HepG2 (cell line): ENCODE measurements around the gene BCAS3. TPM values are rescaled to one million over a fixed set of nuclear protein-coding genes. Genes with fewer than 3 reads are reported as not detected.

Experiments
- ATAC-seq: fragments of 200-7000 bp; cut with Tn5 transposase; 3 replicates; pipeline ENCODE4 v1.9.1; 2020; ENCODE audit warnings: mild to moderate bottlenecking, moderate library complexity
- BruUV-seq: library from RNA; stranded (reverse); fragments of 400-500 nt; replicated peaks from 2 replicates; lab custom pipeline; 2021; lab: Mats Ljungman, UMichigan
- CTCF ChIA-PET: fragments of 300-600 bp; formaldehyde crosslinking; extraction: SDS; loops from one replicate; lab custom pipeline; 2021; ENCODE audit warnings: low total read pairs, inconsistent platforms, low intra/inter-chr PET ratio; lab: Yijun Ruan, JAX
- POLR2A ChIA-PET: fragments of 350-600 bp; sonication (Branson Sonifier 250); formaldehyde crosslinking; loops from one replicate; lab custom pipeline; 2020; ENCODE audit warnings: antibody characterized with exemption, inconsistent platforms; lab: Yijun Ruan, JAX
- DNase-seq: peaks from one replicate; pipeline ENCODE4 v3.0.0-alpha.2; 2015; ENCODE audit warnings: low spot score
- FAIRE-seq: peaks from 3 replicates; lab custom pipeline; 2011; peaks lifted over from hg19 to GRCh38; lab: Jason Lieb, UNC
- H2AFZ ChIP-seq: one replicate; pipeline ENCODE4 v1.6.1; 2011; ENCODE audit warnings: low read length, inconsistent platforms
- H3K27ac ChIP-seq: fragments of 300-600 bp; 3 replicates; pipeline ENCODE4 v1.8.0; 2011; ENCODE audit warnings: mixed run types, mild to moderate bottlenecking, mixed read lengths, low read length, inconsistent platforms; ENCODE audit not compliant: insufficient read depth; ENCODE audit errors: extremely low read length
- H3K27me3 ChIP-seq, 2 experiments: fragments of 200-600 bp in 1 of 2; 2 replicates in 1 of 2; 3 replicates in 1 of 2; pipeline versions ENCODE4 v1.6.0 to v1.8.0; 2011; ENCODE audit warnings: low read length in 2 of 2, mild to moderate bottlenecking in 2 of 2, moderate library complexity in 2 of 2, inconsistent platforms in 1 of 2; ENCODE audit not compliant: insufficient read depth in 2 of 2, control insufficient read depth in 1 of 2
- H3K36me3 ChIP-seq, 2 experiments: fragments of 200-600 bp in 1 of 2; replicated peaks in 1 of 2; 2 replicates in 1 of 2; 3 replicates in 1 of 2; pipeline versions ENCODE4 v1.5.1 to v1.8.0; 2011; ENCODE audit warnings: low read length in 2 of 2, inconsistent platforms in 1 of 2; ENCODE audit not compliant: insufficient read depth in 2 of 2, control insufficient read depth in 1 of 2
- H3K4me1 ChIP-seq: 2 replicates; pipeline ENCODE4 v1.5.1; 2012; ENCODE audit warnings: low read length, inconsistent platforms; ENCODE audit not compliant: insufficient read depth
- H3K4me2 ChIP-seq: 2 replicates; pipeline ENCODE4 v1.6.0; 2011; ENCODE audit warnings: low read depth, low read length, inconsistent platforms
- H3K4me3 ChIP-seq, 3 experiments: fragments of 200-600 bp in 1 of 3; sonication (generic), shearing (Covaris generic) in 1 of 3; replicated peaks in 1 of 3; 2 replicates each; pipeline ENCODE4 v1.5.1; 2011 to 2016; ENCODE audit warnings: low read length in 3 of 3, inconsistent platforms in 2 of 3, low read depth in 2 of 3, mild to moderate bottlenecking in 2 of 3, control low read depth in 1 of 3, mixed read lengths in 1 of 3; ENCODE audit not compliant: insufficient read depth in 1 of 3
- H3K79me2 ChIP-seq: one replicate; pipeline ENCODE4 v1.6.1; 2011; ENCODE audit warnings: low read length, inconsistent platforms; ENCODE audit not compliant: insufficient read depth
- H3K9ac ChIP-seq: 2 replicates; pipeline ENCODE4 v1.6.0; 2011; ENCODE audit warnings: mild to moderate bottlenecking, low read depth, low read length, inconsistent platforms; ENCODE audit not compliant: insufficient read depth
- H3K9me3 ChIP-seq: 2 replicates; pipeline ENCODE4 v1.5.1; 2012; ENCODE audit warnings: mild to moderate bottlenecking, low read length
- H4K20me1 ChIP-seq: 2 replicates; pipeline ENCODE4 v1.6.0; 2011; ENCODE audit warnings: inconsistent platforms, mild to moderate bottlenecking, low read length, moderate library complexity; ENCODE audit not compliant: insufficient read depth
- AKAP8 ChIP-seq: sonication (generic); formaldehyde crosslinking; IDR thresholded peaks from 2 replicates; pipeline ENCODE4 v1.5.1; 2020; ENCODE audit warnings: mild to moderate bottlenecking, missing genetic modification reagents
- HDAC6 ChIP-seq: fragments of 200-600 bp; sonication (generic); IDR thresholded peaks from 2 replicates; pipeline ENCODE4 v1.7.0; 2017; ENCODE audit warnings: mild to moderate bottlenecking, antibody characterized with exemption, low read length, low read depth
- NCOA5 ChIP-seq: sonication (generic); formaldehyde crosslinking; IDR thresholded peaks from 2 replicates; pipeline ENCODE4 v1.4.0; 2020; ENCODE audit warnings: missing genetic modification reagents
- SAP130 ChIP-seq: IDR thresholded peaks from 2 replicates; pipeline ENCODE4 v1.6.1; 2016; ENCODE audit warnings: low read depth
- TBX3 ChIP-seq: fragments of 450-650 bp; IDR thresholded peaks from 2 replicates; pipeline ENCODE4 v1.6.1; 2017; ENCODE audit warnings: antibody characterized with exemption, mild to moderate bottlenecking, inconsistent platforms, borderline replicate concordance
- ZNF607 ChIP-seq: sonication (generic); formaldehyde crosslinking; IDR thresholded peaks from 2 replicates; pipeline ENCODE4 v1.5.1; 2020; ENCODE audit warnings: missing genetic modification reagents, mild to moderate bottlenecking, borderline replicate concordance
- ZNF7 ChIP-seq: IDR thresholded peaks from 2 replicates; pipeline ENCODE4 v1.6.1; 2016; ENCODE audit warnings: missing biosample characterization, missing genetic modification reagents
- ZSCAN30 ChIP-seq: sonication (generic); formaldehyde crosslinking; IDR thresholded peaks from 2 replicates; pipeline ENCODE4 v1.5.0; 2020; ENCODE audit warnings: mild to moderate bottlenecking, missing genetic modification reagents
- WGBS: methylation state at CpG from one replicate; pipeline ENCODE4 v1.1.6; 2017; ENCODE audit warnings: low lambda C conversion rate; 5-methylcytosine and 5-hydroxymethylcytosine counted together
- in situ Hi-C: cut with HindIII; loops from 2 replicates; pipeline ENCODE4 v1.10.0; 2017; ENCODE audit warnings: low pct_unique_long_range_greater_than_20kb; ENCODE audit not compliant: extremely low pct_ligation_motif_present
- intact Hi-C: fragments of 100-400 bp; cut with micrococcal nuclease; formaldehyde crosslinking; loops from one replicate; pipeline ENCODE4 v1.10.0; 2022; ENCODE audit not compliant: unreplicated experiment
- polyA plus RNA-seq, 8 experiments: library from polyadenylated mRNA; depleted of rRNA in 3 of 8; stranded (reverse) in 7 of 8; unstranded in 1 of 8; fragments of >200 nt; fragmentation: Illumina TruSeq in 4 of 8; extraction: Trizol in 4 of 8; gene quantifications; 2 replicates each; pipeline versions ENCODE4 v1.2.1 to v1.2.3, GENCODE V29; 2011 to 2016; ENCODE audit warnings: low read depth in 4 of 8, missing spikeins in 1 of 8, mixed read lengths in 1 of 8; ENCODE audit not compliant: insufficient read depth in 1 of 8
- total RNA-seq, 5 experiments: library from RNA; depleted of rRNA; stranded (reverse); fragments of >200 nt; fragmentation: Illumina TruSeq; extraction: Trizol; gene quantifications; 2 replicates each; pipeline ENCODE4 v1.2.3, GENCODE V29; 2016; ENCODE audit warnings: low read depth in 1 of 5
- TF ChIP-seq, protein P1 (sequence below): sonication (generic); formaldehyde crosslinking; IDR thresholded peaks from 2 replicates; pipeline ENCODE4 v1.5.0; 2020; ENCODE audit warnings: missing genetic modification reagents, mild to moderate bottlenecking, borderline replicate concordance
- TF ChIP-seq, protein P2 (sequence below): sonication (generic); formaldehyde crosslinking; IDR thresholded peaks from 2 replicates; pipeline ENCODE4 v1.4.0; 2020; ENCODE audit warnings: missing genetic modification reagents, borderline replicate concordance
- TF ChIP-seq, protein P3 (sequence below): sonication (generic); formaldehyde crosslinking; IDR thresholded peaks from 2 replicates; pipeline ENCODE4 v1.4.0; 2020; ENCODE audit warnings: mild to moderate bottlenecking, low read depth, missing genetic modification reagents
- TF ChIP-seq, protein P4 (sequence below): sonication (generic); formaldehyde crosslinking; IDR thresholded peaks from 2 replicates; pipeline ENCODE4 v1.5.0; 2020; ENCODE audit warnings: missing genetic modification reagents, mild to moderate bottlenecking, borderline replicate concordance
- TF ChIP-seq, protein P5 (sequence below): sonication (generic); formaldehyde crosslinking; conservative IDR thresholded peaks from 2 replicates; pipeline ENCODE4 v1.4.0; 2020; ENCODE audit warnings: missing genetic modification reagents

Gene BCAS3
- total and polyA plus RNA-seq, 2 of the 13 experiments (the other 11 are each of a cell fraction or from before 2014, with no cell fraction given): 10.7 to 11.2 TPM

DNA sequence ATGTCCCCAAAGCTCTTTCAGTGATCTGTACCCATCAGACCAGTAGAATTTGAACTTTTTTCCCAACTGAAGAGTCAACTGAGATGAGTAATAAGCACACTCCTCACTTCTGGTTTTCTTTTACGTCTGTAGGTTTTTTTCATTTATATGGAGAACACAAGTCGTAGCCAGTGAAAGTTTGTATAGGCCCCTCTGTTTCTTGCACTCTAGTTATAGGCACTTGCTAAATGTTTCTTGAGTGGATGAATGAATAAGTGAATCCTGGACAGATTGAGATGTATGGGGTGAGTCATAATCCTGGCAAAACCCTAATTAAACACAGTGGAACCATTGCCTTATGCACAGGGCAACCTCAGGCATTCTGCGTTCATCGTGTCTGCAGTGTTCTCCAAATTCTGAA is 528.3 kb downstream of the BCAS3 start:
- CTCF ChIA-PET: no interaction called here
- Histone ChIP-seq H3K9me3 (no peaks in the 10 kb centered on the region), H3K4me3 (no peak overlapping the region), H2AFZ (no peak overlapping the region), H3K4me1 (peaks cover 19% of the 10 kb centered on the region), H3K27me3 (no peaks in the 10 kb centered on the region), H3K36me3 (no peaks in the 10 kb centered on the region), H3K9ac (no peak overlapping the region), H3K4me2 (no peak overlapping the region), H4K20me1 (no peaks in the 10 kb centered on the region), H3K79me2 (no peaks in the 10 kb centered on the region), H3K27ac (no peak overlapping the region)
- intact Hi-C loops: no loop called here
- DNase-seq (no peak), ATAC-seq (no peak), FAIRE-seq (no peak)
- in situ Hi-C loops: no loop called here
- no TSS peak for BruUV-seq
- WGBS: 87% methylated on average over 4 of the region's 4 CpGs
- POLR2A ChIA-PET: no interaction called here
- TF ChIP-seq, protein P1, sequence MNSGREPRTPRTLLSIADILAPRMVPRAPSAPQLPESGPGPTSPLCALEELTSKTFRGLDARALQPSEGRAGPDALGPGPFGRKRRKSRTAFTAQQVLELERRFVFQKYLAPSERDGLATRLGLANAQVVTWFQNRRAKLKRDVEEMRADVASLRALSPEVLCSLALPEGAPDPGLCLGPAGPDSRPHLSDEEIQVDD: no peak
- TF ChIP-seq TBX3 (no peak), AKAP8 (CRISPR knock-in tag) (no peak), ZNF7 (CRISPR knock-in tag) (no peak), SAP130 (CRISPR knock-in tag) (no peak), ZSCAN30 (CRISPR knock-in tag) (no peak), HDAC6 (no peak), ZNF607 (no peak), NCOA5 (no peak)
- TF ChIP-seq, protein P2, sequence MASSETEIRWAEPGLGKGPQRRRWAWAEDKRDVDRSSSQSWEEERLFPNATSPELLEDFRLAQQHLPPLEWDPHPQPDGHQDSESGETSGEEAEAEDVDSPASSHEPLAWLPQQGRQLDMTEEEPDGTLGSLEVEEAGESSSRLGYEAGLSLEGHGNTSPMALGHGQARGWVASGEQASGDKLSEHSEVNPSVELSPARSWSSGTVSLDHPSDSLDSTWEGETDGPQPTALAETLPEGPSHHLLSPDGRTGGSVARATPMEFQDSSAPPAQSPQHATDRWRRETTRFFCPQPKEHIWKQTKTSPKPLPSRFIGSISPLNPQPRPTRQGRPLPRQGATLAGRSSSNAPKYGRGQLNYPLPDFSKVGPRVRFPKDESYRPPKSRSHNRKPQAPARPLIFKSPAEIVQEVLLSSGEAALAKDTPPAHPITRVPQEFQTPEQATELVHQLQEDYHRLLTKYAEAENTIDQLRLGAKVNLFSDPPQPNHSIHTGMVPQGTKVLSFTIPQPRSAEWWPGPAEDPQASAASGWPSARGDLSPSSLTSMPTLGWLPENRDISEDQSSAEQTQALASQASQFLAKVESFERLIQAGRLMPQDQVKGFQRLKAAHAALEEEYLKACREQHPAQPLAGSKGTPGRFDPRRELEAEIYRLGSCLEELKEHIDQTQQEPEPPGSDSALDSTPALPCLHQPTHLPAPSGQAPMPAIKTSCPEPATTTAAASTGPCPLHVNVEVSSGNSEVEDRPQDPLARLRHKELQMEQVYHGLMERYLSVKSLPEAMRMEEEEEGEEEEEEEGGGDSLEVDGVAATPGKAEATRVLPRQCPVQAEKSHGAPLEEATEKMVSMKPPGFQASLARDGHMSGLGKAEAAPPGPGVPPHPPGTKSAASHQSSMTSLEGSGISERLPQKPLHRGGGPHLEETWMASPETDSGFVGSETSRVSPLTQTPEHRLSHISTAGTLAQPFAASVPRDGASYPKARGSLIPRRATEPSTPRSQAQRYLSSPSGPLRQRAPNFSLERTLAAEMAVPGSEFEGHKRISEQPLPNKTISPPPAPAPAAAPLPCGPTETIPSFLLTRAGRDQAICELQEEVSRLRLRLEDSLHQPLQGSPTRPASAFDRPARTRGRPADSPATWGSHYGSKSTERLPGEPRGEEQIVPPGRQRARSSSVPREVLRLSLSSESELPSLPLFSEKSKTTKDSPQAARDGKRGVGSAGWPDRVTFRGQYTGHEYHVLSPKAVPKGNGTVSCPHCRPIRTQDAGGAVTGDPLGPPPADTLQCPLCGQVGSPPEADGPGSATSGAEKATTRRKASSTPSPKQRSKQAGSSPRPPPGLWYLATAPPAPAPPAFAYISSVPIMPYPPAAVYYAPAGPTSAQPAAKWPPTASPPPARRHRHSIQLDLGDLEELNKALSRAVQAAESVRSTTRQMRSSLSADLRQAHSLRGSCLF (CRISPR knock-in tag): no peak
- TF ChIP-seq, protein P3, sequence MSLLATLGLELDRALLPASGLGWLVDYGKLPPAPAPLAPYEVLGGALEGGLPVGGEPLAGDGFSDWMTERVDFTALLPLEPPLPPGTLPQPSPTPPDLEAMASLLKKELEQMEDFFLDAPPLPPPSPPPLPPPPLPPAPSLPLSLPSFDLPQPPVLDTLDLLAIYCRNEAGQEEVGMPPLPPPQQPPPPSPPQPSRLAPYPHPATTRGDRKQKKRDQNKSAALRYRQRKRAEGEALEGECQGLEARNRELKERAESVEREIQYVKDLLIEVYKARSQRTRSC (CRISPR knock-in tag): no peak
- TF ChIP-seq, protein P4, sequence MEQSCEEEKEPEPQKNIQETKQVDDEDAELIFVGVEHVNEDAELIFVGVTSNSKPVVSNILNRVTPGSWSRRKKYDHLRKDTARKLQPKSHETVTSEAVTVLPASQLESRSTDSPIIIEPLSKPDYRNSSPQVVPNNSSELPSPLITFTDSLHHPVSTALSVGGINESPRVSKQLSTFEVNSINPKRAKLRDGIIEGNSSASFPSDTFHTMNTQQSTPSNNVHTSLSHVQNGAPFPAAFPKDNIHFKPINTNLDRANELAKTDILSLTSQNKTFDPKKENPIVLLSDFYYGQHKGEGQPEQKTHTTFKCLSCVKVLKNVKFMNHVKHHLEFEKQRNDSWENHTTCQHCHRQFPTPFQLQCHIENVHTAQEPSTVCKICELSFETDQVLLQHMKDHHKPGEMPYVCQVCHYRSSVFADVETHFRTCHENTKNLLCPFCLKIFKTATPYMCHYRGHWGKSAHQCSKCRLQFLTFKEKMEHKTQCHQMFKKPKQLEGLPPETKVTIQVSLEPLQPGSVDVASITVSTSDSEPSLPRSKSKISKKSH (CRISPR knock-in tag): no peak
- TF ChIP-seq, protein P5, sequence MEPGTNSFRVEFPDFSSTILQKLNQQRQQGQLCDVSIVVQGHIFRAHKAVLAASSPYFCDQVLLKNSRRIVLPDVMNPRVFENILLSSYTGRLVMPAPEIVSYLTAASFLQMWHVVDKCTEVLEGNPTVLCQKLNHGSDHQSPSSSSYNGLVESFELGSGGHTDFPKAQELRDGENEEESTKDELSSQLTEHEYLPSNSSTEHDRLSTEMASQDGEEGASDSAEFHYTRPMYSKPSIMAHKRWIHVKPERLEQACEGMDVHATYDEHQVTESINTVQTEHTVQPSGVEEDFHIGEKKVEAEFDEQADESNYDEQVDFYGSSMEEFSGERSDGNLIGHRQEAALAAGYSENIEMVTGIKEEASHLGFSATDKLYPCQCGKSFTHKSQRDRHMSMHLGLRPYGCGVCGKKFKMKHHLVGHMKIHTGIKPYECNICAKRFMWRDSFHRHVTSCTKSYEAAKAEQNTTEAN (CRISPR knock-in tag): no peak
